D341Med (cell line): Measurements from ENCODE around the gene HAP1.
A peak's percentile ranks its signal among the peaks of the same experiment; 100 is the strongest.

Experiments
- DNase-seq: peaks from one replicate; pipeline ENCODE4 v3.0.0; 2012; ENCODE audit warnings: low spot score

HAP1 gene

DNA sequence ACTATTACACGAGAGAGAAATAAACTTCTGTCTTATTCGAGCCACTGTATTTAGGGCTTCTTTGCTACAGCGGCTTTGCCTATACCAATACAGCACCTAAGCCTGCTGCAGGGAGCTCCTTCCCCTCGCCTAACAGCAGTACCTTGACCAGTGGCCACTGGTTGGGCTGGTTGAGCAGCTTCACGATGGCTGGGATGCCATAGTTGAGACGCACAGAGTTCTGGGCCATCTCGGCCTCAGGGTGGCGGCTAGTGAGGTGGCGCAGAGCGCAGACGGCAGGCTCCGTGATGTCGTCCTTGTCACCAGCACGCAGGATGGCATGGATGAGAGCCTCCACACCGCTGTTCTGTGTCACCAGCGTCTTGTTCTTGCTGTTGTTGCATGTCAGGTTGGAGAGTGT lies 28.4 kb upstream of the HAP1 start:
- no peak for DNase-seq

DNA sequence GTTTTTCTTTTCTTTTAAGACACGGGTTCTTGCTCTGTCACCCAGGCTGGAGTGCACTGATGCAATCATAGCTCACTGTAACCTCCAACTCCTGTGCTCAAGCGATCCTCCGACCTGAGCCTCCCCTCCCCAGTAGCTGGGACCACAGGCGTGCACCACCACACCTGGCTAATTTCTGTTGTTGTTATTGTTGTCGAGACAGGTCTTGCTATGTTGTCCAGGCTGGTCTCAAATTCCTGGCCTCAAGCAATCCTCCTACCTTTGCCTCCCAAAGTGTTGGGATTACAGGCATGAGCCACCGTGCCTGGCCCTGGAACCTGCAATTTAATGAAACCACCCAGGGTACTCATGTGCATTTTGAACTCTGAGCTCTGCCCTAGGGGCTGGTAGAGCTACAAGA lies 27.9 kb upstream of the HAP1 start:
- no peak for DNase-seq

DNA sequence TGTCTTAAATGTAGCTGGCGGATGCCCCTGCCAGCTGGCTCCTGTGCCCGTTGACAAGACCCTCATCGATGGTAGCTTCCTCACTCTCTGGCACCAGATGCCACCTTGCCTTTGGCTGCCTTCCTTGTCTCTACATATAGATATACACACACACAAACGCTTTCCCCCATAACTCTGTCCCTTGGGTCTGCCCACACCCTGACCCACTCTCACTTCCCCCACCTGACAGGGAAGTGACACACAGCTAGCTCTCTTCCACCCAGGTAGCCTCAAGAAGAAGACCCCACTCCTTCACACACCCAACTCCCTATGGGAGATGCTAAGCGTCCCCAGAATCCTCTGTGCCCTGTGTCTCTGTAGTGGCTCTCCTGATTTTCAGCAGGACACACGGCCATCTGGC lies 26.4 kb upstream of the HAP1 start:
- DNase-seq: no peak

DNA sequence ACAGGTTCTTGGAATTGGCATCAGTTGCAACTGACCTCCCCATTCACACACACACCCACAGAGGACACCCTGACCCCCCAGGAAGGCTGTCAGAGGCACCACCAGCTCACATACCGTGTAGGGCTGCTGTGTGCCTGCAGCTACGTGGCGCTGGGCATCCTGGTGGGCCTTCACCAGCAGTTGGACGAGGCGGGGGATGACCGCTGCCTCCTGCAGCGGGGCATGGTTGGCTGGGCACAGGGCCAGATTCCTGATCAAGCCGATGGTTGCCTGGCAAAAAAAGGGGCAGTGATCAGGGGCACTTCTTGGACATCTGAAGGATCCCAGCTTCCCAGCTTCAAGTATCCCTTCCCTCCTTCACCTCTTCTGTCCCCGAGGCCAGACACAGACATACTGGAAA lies 24.2 kb upstream of the HAP1 start:
- no peak for DNase-seq

DNA sequence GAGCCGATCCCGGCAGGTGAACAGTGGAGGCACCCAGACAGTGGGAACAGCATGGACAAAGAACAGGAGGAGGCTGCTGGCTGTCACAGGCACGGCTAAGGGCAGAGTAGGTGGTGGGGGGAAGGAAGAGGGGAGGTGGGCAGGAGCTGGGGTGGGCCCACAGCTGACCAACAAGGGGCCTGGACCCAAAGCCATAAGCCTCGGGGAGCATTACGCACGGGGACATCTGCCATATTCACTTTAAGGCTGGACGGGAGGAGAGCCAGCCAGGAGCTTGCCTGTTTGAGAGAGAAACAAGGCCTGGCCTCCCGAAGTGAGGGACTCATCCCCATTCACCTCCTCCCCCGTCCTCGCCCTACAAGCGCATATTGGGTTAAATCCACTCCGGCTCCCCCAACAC lies 19.6 kb upstream of the HAP1 start:
- DNase-seq: no peak

DNA sequence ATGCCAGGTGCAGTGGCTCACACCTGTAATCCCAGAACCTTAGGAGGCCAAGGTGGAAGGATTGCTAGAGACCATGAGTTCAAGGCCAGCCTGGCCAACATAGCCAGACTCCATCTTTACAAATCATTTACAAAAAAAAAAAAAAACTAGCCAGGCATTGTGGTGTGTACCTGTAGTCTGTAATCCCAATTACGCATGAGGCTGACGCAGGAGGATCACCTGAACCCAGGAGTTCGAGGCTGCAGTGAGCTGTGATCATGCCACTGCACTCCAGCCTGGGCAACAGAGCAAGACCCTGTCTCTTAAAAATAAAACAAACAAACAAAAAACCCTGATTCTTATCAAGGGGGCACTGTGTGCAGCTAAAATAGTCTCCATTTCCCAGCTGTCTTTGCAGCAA lies 16.8 kb upstream of the HAP1 start:
- no peak for DNase-seq

DNA sequence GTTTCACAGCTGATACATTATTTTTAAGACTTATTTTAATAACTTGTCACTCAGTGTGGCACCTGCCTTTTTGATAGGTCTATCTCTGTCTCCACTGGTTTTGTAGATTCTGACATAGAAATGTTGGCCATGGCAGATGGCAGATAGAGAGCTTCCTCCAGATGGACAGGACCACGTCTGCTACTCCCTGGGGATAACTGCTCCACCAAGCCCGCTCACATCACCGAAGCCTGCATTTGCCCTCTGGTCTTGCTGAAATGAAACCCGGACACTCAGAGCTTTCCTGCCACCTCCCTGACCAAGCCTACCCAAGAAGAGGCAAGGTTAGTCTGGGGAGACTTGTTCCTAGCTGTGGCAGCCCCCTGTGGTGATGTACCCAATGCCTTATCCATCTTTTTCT lies 16.4 kb upstream of the HAP1 start:
- DNase-seq: no peak

DNA sequence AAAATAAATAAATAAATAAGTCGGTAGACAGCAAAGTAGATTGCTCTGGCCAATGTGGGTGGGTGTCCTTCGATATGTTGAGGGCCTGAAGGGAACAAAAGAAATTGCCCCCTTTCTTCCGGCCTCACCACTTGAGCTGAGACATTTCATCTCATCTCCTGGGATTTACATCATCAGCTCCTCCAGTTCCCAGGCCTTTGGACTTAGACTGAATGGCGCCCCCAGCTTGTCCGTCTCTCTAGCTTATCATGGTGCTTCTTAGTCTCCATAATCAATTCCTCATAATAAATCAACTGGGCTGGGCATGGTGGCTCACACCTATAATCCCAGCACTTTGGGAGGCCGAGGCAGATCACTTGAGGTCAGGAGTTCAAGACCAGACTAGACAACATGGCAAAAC lies 13.8 kb upstream of the HAP1 start:
- no peak for DNase-seq

DNA sequence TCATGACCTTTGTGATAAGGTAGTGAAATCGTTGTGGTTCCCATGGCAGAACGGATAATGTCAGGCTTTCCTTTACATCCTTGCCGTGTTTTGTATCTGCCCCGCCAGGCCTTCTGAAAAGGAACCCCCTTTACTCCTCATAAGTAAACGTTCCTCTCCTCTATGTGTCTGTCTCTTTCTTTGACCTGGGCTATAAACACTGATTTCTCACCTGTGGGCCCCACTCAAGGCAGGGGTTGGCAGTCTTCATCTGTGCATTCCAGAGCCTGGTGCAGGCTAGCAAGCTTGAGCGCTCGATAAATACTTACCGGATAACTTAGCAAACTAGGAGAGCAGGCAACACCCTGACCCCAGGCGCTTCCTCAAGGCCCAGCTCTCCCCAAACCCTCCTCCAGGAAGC lies 7.3 kb upstream of the HAP1 start:
- no peak for DNase-seq

DNA sequence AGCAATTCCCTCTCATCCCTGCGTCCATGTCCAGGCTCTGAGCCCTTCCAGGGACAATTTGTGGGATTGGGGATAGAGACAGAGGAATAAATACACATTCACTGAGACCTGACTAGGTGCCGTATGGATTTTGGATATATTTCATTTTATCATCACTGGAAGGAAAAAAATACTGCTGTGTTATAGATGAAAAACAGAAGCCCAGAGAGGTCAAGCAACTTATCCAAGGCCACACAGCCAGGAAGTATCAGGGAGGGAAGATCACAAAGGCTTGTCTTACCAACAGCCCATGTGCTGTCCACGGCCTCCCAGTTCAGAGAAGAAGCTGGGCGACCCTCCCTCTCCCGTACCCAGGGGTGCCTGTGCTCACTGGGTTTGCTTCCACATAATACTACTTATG lies 6.1 kb upstream of the HAP1 start:
- DNase-seq: no peak

DNA sequence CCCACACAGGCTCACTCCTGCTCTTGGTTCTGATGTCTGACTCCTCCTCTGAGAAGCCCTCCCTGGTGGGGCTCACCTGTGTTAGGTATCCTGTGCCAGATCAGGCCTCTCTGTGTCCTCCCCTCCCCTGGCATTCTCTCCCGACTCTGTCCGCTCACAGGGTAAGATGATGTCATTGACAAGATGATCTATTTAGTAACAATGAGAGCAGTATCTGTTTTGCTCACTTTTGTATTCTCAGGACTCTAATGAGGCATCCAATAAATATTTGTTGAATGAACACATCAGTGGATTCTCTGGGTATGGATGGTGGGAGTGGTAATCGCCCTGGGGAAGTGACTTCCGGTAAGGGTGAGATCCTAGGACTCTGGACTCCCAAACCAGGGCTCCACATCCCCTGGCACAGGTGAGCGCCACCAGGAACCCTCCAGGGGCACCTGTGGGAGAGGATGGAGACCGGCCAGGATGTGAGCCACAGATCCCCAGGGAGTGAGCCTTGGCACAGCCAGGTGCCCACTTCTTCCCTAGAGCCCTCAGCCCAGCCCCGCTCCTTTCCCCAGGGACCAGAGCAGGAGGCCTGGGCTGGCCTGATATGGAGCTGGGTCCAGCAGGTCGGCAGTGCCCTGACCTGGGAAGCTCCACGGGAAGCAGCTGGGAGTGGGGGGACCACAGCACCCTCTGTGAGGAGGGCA lies 5.4 kb upstream of the HAP1 start:
- DNase-seq: no peak

DNA sequence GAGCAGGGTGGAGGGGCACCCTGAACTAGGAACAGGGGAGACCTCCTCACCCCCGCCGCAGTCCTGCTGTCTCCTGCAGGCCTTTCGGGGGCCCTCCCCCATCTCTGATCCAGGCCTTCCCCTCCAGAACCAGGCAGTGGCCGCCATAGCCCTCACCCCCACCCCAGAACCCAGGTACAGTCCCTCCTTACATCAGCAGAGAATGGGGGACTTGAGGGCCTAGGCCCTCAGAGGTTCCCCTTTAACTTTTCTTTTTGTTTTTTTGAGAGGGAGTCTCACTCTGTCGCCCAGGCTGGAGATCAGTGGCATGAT lies 4.3 kb upstream of the HAP1 start:
- DNase-seq: no peak

DNA sequence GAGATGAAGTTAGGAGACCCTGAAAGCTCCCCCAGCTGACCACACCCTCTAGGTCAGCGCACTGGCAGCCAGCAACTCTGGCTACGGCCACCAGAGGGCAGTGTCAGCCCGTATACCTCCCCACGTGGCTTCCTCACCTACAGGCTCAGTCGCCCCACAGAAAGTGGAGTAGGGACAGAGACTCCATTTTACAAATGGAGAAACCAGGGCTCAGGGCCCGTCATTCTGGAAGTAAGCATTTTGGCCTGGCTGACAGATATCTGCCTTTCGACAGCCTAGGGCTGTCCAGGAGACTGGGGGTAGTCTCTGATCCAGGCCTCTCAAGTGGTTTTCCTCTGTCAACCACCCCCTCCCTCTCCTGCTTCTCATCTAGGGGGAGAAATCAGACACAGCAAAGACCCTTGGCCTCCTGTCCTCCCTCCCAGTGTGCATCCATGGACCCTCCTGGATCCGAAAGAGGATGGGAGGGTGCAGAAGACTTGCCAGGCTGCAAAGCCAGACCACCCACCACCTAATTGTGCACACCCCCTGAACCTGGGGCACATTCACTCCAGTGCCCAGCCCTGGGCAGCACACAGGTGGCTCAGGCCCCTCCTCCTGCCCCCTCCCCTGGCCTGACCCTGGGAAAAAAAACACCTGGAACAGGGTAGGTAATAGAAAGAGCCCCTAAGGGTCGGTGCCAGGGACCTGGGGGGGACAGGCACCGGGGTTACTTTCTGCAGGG lies 3.8 kb upstream of the HAP1 start:
- peak; percentile 93 for DNase-seq

DNA sequence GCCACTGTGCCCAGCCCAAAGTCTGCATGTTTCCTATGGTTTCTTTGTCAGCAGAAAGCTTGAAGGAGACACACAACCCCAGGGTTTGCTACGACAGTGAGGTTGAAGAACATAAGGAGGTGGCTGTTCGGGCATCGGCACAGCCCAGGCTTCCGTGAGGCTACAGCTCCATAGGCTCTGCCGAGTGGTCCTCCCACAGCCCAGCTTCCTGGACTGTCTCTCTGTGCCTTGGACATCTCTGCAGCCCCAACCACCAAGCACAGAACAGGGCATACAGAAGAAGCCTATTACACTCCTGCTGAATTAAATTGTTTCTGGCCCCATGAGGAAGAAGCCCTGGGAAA lies 3.2 kb upstream of the HAP1 start:
- no peak for DNase-seq

DNA sequence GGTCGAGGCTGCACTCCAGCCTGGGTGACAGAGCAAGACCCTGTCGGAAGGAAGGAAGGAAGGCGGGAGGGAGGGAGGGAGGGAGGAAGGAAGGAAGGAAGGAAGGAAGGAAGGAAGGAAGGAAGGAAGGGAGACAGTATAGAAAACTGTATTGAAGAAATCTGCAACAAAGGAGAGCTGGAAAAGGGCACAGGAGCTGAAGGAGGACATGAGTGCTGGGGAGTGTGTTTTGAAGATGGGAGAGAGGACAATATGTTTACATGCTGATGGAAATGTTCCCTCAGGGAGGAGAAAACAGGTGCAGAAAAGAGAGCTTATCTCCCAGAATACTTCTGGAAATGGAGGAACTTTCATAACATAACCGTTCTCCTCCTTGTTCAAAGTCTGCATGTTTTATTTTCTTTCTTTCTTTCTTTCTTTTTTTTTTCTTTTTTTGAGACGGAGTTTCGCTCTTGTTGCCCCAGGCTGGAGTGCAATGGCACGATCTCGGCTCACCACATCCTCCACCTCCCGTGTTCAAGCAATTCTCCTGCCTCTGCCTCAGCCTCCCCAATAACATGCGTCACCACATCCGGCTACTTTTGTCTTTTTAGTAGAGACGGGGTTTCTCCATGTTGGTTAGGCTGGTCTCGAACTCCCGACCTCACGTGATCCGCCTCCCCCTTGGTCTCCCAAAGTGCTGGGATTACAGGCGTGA lies 2.7 kb upstream of the HAP1 start:
- no peak for DNase-seq

DNA sequence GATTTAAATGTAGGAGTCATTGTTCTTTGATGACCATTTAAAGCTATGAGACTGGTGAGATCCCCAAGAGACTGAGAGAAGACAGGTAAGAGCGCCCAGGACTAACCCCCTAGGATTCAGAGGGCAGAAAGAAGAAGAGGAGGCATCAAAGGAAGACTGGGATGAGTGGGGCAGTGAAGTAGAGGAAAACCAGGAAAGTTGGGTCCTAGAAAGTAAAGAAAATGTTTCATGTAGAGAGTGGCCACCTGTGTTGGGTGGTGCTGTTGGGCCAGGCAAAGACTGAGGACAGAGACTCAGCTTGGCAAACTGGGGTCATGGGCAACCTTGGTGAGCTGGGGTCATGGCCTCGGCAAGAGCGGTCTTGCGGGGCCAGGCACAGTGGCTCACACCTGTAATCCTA lies 1.3 kb upstream of the HAP1 start:
- DNase-seq: no peak

DNA sequence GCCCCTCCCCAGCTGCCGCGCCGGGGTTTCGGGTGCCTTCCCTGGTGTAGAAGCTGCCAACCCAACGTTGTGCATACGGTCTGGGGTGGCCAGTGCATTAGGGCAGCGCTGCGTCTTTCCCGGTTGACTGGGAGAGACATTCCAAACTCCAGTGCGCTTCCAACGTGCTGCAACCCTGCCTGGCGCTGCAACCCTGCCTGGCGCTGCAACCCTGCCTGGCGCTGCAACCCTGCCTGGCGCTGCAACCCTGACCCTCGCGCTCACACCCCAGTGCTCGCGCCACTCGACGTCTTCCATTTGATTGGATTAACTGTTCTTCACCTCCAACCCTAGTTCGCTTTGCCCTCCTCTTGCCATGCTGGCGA lies 488 bp upstream of the HAP1 start:
- DNase-seq: no peak

DNA sequence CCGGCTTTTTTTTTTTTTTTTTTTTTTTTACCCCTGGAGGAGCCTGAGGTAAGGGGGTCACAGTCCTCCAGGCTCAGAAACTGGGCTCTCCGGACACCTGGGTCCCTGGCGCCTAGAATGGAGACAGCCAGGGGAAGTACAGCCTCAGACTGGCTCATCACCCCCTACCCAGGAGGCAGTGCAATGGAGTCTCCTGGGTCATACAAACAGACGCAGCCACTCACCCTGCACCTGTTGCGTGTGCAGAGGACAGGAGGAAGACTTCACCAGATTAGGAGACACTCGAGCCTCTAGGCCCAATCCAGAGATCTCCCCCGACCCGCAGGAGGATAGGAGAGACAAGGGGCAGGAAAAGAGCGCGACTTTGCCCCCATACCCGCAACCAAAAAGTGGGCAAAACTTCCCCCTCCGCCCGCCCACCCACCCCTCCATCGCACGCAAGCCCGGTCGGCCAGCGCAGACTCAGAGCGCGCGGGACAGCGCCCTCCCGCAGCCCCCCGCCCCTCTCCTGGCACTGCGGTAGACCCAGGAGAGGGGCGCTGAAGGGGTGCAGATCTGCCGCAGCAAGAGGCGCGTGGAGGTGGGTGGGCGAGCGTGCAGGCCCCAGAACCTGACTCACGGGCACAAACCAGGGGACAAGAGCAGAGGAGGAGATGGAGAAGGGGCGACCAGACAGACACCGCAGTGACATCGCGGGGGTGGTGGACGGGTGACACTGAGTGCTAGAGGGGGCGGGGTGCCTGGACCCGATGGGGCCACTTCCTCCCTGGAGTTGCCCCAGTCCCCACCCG lies 900 bp downstream of the HAP1 start:
- no peak for DNase-seq

DNA sequence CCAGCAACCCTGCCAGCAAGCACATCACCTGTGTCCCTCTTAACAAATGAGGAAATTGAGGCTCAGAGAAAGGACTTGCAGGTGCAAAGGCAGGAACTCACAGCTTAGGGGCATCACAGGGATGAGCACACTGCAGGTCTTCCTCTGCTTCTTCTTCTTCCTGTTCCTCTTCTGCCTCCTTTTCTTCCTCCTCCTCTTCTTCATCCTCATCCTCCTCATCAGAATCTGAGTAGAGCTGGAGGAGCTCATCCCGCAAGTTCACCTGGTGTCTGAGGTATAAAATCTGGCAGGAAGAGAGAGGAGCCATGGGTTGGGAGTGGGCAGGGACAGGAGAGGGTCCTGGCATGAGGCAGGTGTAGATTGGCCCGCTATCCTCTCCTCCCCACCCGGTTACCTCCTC lies 2.6 kb downstream of the HAP1 start:
- no peak for DNase-seq

DNA sequence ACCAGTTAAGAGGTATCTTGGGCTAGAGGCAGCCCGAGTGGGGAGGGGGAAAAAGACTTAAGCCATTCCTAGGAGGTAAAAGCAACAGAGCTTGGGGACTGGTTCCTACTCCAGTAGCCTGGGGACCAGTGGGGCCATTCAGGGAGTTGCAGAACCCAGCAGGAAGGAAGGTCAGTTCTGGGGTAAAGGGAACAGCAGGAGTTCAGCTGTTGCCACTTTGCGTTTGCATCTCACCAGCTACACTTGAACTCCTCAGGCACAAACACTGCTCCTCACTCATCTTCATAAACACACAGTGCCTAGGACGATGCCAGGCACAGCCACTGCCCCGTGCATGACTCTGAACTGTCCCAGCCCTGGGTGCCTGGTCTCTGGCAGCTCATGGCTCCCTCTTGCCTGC lies 4.0 kb downstream of the HAP1 start:
- DNase-seq: no peak

DNA sequence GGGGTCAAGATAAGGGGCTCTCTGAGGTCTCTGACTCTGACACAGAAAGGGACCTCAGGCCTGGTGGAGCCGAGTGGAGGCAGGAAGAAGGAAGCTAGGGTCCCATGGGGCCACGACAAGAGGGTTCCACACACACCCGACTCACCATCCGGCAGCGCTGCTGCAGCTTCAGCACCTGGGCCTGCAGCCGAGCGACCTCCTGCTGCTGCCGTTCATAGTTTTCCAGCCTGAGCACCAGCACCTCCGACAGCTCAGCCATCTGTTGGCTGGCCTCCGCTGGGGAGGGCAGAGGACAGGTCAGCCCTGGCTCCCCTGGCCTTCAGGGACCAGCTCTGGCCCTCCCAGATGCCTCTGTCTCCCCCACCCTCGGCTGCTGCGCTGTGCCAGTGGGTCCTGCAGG lies 6.4 kb downstream of the HAP1 start:
- no peak for DNase-seq

DNA sequence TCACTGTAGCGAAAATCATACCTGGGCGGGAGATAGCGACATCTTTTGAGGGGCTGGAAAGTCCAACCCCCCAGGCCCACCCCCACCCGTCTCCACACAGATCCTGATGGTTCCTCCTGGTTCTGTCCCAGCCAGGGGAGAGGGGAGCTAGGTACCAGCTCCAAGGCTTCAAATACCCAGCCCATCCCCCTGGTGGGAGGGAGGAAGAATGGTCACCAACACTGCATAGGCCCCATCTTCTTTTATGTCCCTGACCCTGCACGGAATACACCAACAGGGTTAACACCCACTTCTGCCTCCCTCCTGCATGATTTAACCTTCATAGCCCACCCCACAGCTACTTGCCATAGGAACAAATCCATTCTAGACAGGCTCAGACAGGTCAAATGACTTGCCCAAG lies 9.3 kb downstream of the HAP1 start:
- no peak for DNase-seq

DNA sequence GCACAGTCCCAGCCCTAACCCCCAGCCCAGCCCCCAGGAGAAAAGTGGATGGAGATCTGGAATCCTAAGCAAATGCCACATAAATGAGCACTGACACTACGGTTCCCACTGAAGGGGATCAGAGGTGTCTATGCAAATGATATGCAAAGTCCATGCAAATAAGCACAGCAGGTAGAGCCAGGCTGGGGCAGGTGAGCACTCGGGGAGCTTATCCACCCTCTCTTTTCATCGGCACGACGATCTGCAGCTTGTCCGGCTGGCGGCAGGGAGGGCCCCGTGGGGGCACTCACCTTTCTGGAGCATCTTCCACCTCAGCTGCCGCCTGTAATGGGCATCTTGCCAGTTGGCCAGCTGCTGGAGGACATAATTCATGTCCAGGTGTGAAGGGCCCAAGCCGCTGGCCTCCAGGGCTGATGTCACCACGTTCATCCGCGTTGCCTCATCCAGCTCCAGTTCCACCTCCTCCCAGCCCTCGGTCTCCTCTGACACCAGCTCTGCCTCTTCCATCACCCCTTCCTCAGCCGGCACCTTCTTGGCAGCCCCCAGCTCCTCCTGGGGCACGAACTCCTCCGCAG lies 9.9 kb downstream of the HAP1 start:
- DNase-seq: no peak
